B cell (primary cell): ENCODE data around the gene SLC29A4. TPM values are rescaled to one million over a fixed set of nuclear protein-coding genes. Genes with fewer than 3 reads are reported as not detected.

Experiments
- ATAC-seq: fragments of 200-7000 bp; cut with Tn5 transposase; one replicate; pipeline ENCODE4 v1.10.0; 2021; ENCODE audit warnings: low read depth, mild to moderate bottlenecking, moderate number of reproducible peaks, moderate library complexity
- CTCF ChIA-PET: fragments of 350-600 bp; sonication (Branson Sonifier 250); formaldehyde crosslinking; loops from one replicate; lab custom pipeline; 2021; ENCODE audit warnings: antibody characterized with exemption, inconsistent platforms; lab: Charles Lee
- POLR2A ChIA-PET: fragments of 350-600 bp; sonication (Branson Sonifier 250); formaldehyde crosslinking; loops from one replicate; lab custom pipeline; 2021; ENCODE audit warnings: antibody characterized with exemption; lab: Charles Lee
- DNase-seq: peaks from one replicate; pipeline ENCODE4 v3.0.0; 2013
- H2AFZ ChIP-seq: 2 replicates; pipeline ENCODE4 v1.6.1; 2012; ENCODE audit warnings: mild to moderate bottlenecking, low read depth, low read length; ENCODE audit not compliant: insufficient read depth, poor library complexity, severe bottlenecking
- H3K27ac ChIP-seq, 2 donors: 1 replicate in 1 of 2; 2 replicates in 1 of 2; pipeline ENCODE4 v1.5.1; 2012 to 2013; ENCODE audit warnings: low read length in 2 of 2, mild to moderate bottlenecking in 2 of 2, moderate library complexity in 1 of 2
- H3K27me3 ChIP-seq, 4 experiments: fragments of 200-600 bp in 1 of 4; sonication (generic) in 1 of 4; replicated peaks in 1 of 4; 1 replicate in 2 of 4; 2 replicates in 2 of 4; pipeline versions ENCODE4 v1.6.1 to v1.7.0; 2013 to 2016; ENCODE audit warnings: low read length in 3 of 4, mild to moderate bottlenecking in 2 of 4, mixed read lengths in 1 of 4, moderate library complexity in 1 of 4; ENCODE audit not compliant: insufficient read depth in 4 of 4, control insufficient read depth in 3 of 4; ENCODE audit errors: control extremely low read depth in 1 of 4
- H3K36me3 ChIP-seq, 2 experiments: replicated peaks in 1 of 2; 1 replicate in 1 of 2; 2 replicates in 1 of 2; pipeline versions ENCODE4 v1.6.1 to v1.7.1; 2013; ENCODE audit warnings: low read length in 1 of 2; ENCODE audit not compliant: insufficient read depth in 2 of 2, control insufficient read depth in 1 of 2; ENCODE audit errors: control extremely low read depth in 1 of 2, extremely low read depth in 1 of 2
- H3K4me1 ChIP-seq, 2 donors: fragments of 200-600 bp in 1 of 2; sonication (generic) in 1 of 2; 1 replicate in 1 of 2; 2 replicates in 1 of 2; pipeline versions ENCODE4 v1.5.1 to v1.6.1; 2013 to 2017; ENCODE audit warnings: low read length in 2 of 2; ENCODE audit not compliant: control insufficient read depth in 2 of 2, insufficient read depth in 2 of 2
- H3K4me2 ChIP-seq: replicated peaks from 2 replicates; pipeline ENCODE3; 2012; ENCODE audit warnings: mild to moderate bottlenecking, low read depth, low read length; ENCODE audit not compliant: poor library complexity, severe bottlenecking
- H3K4me3 ChIP-seq, 5 experiments: fragments of 200-600 bp in 1 of 5; sonication (generic) in 1 of 5; 1 replicate in 3 of 5; 2 replicates in 2 of 5; pipeline versions ENCODE4 v1.5.1 to v1.7.0; 2011 to 2016; ENCODE audit warnings: low read length in 4 of 5, mild to moderate bottlenecking in 4 of 5, low read depth in 2 of 5, control low read depth in 1 of 5, moderate library complexity in 1 of 5; ENCODE audit not compliant: insufficient read depth in 1 of 5; ENCODE audit errors: control extremely low read depth in 1 of 5, extremely low read depth in 1 of 5
- H3K79me2 ChIP-seq: fragments of 200-600 bp; sonication (generic); one replicate; pipeline ENCODE4 v1.6.0; 2016; ENCODE audit warnings: low read length; ENCODE audit not compliant: control insufficient read depth, insufficient read depth
- H3K9ac ChIP-seq: fragments of 200-600 bp; sonication (generic); 2 replicates; pipeline ENCODE4 v1.6.1; 2017; ENCODE audit warnings: mild to moderate bottlenecking, low read length, moderate library complexity
- H3K9me3 ChIP-seq, 3 donors: one replicate each; pipeline versions ENCODE4 v1.6.1 to v1.7.1; 2013; ENCODE audit warnings: low read length in 2 of 3; ENCODE audit not compliant: control insufficient read depth in 2 of 3, insufficient read depth in 1 of 3; ENCODE audit errors: control extremely low read depth in 1 of 3
- H4K20me1 ChIP-seq: 2 replicates; pipeline ENCODE4 v1.6.0; 2012; ENCODE audit warnings: mild to moderate bottlenecking, low read length; ENCODE audit not compliant: insufficient read depth, control insufficient read depth, poor library complexity, severe bottlenecking
- H3K27ac Mint-ChIP-seq: one replicate; pipeline ENCODE4 v1.8.0; 2021; ENCODE audit warnings: mixed read lengths
- H3K27me3 Mint-ChIP-seq: one replicate; pipeline ENCODE4 v1.8.0; 2021; ENCODE audit warnings: mixed read lengths
- H3K4me1 Mint-ChIP-seq: one replicate; pipeline ENCODE4 v1.8.0; 2021; ENCODE audit warnings: mixed read lengths
- H3K4me3 Mint-ChIP-seq: one replicate; pipeline ENCODE4 v1.8.0; 2021; ENCODE audit warnings: mixed read lengths
- H3K9me3 Mint-ChIP-seq: one replicate; pipeline ENCODE4 v1.8.0; 2022; ENCODE audit warnings: mixed read lengths; ENCODE audit not compliant: insufficient read depth
- CTCF ChIP-seq: fragments of 200-600 bp; IDR thresholded peaks from one replicate; pipeline ENCODE4 v1.8.0; 2022; ENCODE audit warnings: antibody characterized with exemption, mild to moderate bottlenecking
- EZH2 ChIP-seq: IDR thresholded peaks from 2 replicates; pipeline ENCODE4 v1.6.1; 2012; ENCODE audit warnings: borderline replicate concordance, low read depth, mild to moderate bottlenecking, moderate library complexity, low read length; ENCODE audit not compliant: insufficient read depth, poor library complexity, severe bottlenecking
- WGBS: methylation state at CpG from one replicate; pipeline ENCODE4 v1.1.5; 2013; ENCODE audit warnings: missing lambda C conversion rate; ENCODE audit not compliant: insufficient coverage; 5-methylcytosine and 5-hydroxymethylcytosine counted together
- intact Hi-C: fragments of 100-400 bp; cut with micrococcal nuclease; formaldehyde crosslinking; loops from one replicate; pipeline ENCODE4 v1.10.0; 2022
- polyA plus RNA-seq: library from polyadenylated mRNA; depleted of rRNA; stranded (reverse); fragments of >200 nt; gene quantifications from 2 replicates; pipeline ENCODE4 v1.2.3, GENCODE V29; 2012
- total RNA-seq, 2 donors: library from RNA; stranded (reverse); fragments of 120-200 nt in 1 of 2; gene quantifications; 1 replicate in 1 of 2; 2 replicates in 1 of 2; pipeline versions ENCODE4 v1.2.3 to v1.2.4, GENCODE V29; 2013 to 2022

The SLC29A4 gene
- total and polyA plus RNA-seq, 2 donors (not counting 1 experiment from before 2014, with no cell fraction given) = 0.21 to 0.67 TPM

GRCh38 chr7:5295039-5296014 is 12.6 kb downstream of the SLC29A4 start:
- H3K4me3 Mint-ChIP-seq = peak overlapping the region; percentile 67

More at GRCh38 chr7:5295039-5296014, 12.6 kb downstream of the SLC29A4 start:
- Histone ChIP-seq H3K27me3 (peaks cover 0 to 27% (median 4%) of the 10 kb centered on the region in 4 experiments), H3K79me2 (no peaks in the 10 kb centered on the region), H3K9me3 (peaks cover 0 to 22% (median 3%) of the 10 kb centered on the region in 3 donors), H4K20me1 (no peaks in the 10 kb centered on the region), H3K36me3 (no peaks in the 10 kb centered on the region), H3K4me3 (no peak overlapping the region), H2AFZ (no peak overlapping the region), H3K4me2 (peak overlapping the region; percentile 22), H3K9ac (no peak overlapping the region), H3K27ac (no peak overlapping the region), H3K4me1 (peaks cover 11 to 13% of the 10 kb centered on the region in 2 donors)
- CTCF ChIA-PET = no interaction called here
- WGBS = 78% methylated on average over 21 of the region's 33 CpGs
- H3K9me3 Mint-ChIP-seq = peaks cover 6% of the 10 kb centered on the region
- no peak overlapping the region for H3K27ac Mint-ChIP-seq
- H3K4me1 Mint-ChIP-seq = peaks cover 14% of the 10 kb centered on the region
- POLR2A ChIA-PET = interaction anchor here (0.6 to 0.7 kb wide), 2 partner anchors 582 to 1055 kb away, joined by 3 read pairs; no protein-coding TSS in a partner anchor
- peaks cover 30% of the 10 kb centered on the region for H3K27me3 Mint-ChIP-seq
- TF ChIP-seq EZH2 (no peak), CTCF (no peak)
- DNase-seq (no peak), ATAC-seq (no peak)
- intact Hi-C loops = no loop called here
